CD4-positive, alpha-beta T cell treated with Interleukin-17A for 1 hour (primary cell): ENCODE data around the gene ITIH1.
"Not testable (repeated sequence)": the region's sequence is repeated elsewhere in the genome, so short reads cannot be mapped to it uniquely, and the experiment has no call there.

Experiments used
- DNase-seq: peaks from one replicate; pipeline ENCODE4 v3.0.0-alpha.2; 2020

ITIH1 gene

GRCh38 chr3:52774901-52775864 lies 2.2 kb upstream of the ITIH1 start:
- no peak for DNase-seq

- DNase-seq, result no peak
Observed at GRCh38 chr3:52775877-52776276, 1.5 kb upstream of the ITIH1 start.

- DNase-seq, result not testable (repeated sequence)
Observed at GRCh38 chr3:52776486-52776885, 913 bp upstream of the ITIH1 start.

- no peak for DNase-seq
Observed at GRCh38 chr3:52777959-52778805, 783 bp downstream of the ITIH1 start.

- DNase-seq, result no peak
Observed at GRCh38 chr3:52779011-52779836, 1.8 kb downstream of the ITIH1 start.

GRCh38 chr3:52779837-52780585 lies 2.6 kb downstream of the ITIH1 start:
- DNase-seq, result no peak

GRCh38 chr3:52781741-52782140 lies 4.3 kb downstream of the ITIH1 start:
- no peak for DNase-seq

GRCh38 chr3:52782412-52783210 lies 5.2 kb downstream of the ITIH1 start:
- no peak for DNase-seq

- no peak for DNase-seq
Observed at GRCh38 chr3:52783211-52783555, 5.8 kb downstream of the ITIH1 start.

- no peak for DNase-seq
Observed at GRCh38 chr3:52784021-52784621, 6.7 kb downstream of the ITIH1 start.

- DNase-seq, result no peak
Observed at GRCh38 chr3:52784931-52785590, 7.7 kb downstream of the ITIH1 start.

GRCh38 chr3:52786330-52787215 lies 9.2 kb downstream of the ITIH1 start:
- DNase-seq, result no peak

GRCh38 chr3:52787246-52787645 lies 9.8 kb downstream of the ITIH1 start:
- DNase-seq, result no peak

- no peak for DNase-seq
Observed at GRCh38 chr3:52787672-52788625, 10.6 kb downstream of the ITIH1 start.

- no peak for DNase-seq
Observed at GRCh38 chr3:52788890-52789745, 11.7 kb downstream of the ITIH1 start.

- DNase-seq, result no peak
Observed at GRCh38 chr3:52789746-52790040, 12.3 kb downstream of the ITIH1 start.

GRCh38 chr3:52790337-52790736 lies 12.9 kb downstream of the ITIH1 start:
- DNase-seq, result no peak
